Pericardium fibroblast (primary cell): ENCODE measurements around the gene GPR17. TPM values are rescaled to one million over a fixed set of nuclear protein-coding genes. Genes with fewer than 3 reads are reported as not detected.

Source experiments
- total RNA-seq: library from RNA; depleted of rRNA; stranded (reverse); fragments of >200 nt; gene quantifications from 2 replicates; pipeline ENCODE4 v1.2.3, GENCODE V29; 2015

The GPR17 gene
- not detected in 2 replicates for total RNA-seq

GRCh38 chr2:127645395-127646291 lies at the start of gene GPR17:
GPR17 (plus strand) TSS chr2:127646153; CDS start chr2:127650736, 4,583 bp downstream.

GRCh38 chr2:127675331-127676261 lies 29.6 kb downstream of the GPR17 start, which contains the start of gene LIMS2:
LIMS2 (minus strand) TSS chr2:127675530; CDS start chr2:127675024, 506 bp downstream.

GRCh38 chr2:127701193-127701650 lies 55.3 kb downstream of the GPR17 start, which contains the start of gene SFT2D3:
SFT2D3 (plus strand) TSS chr2:127701497; CDS start chr2:127701529, 32 bp downstream.

Other genes starting within 250 kb of the GPR17 start
- gene PROC, start 227.7 kb upstream of the GPR17 start, total RNA-seq: 0.35 TPM in 1 of 2 replicates, not detected in the other
- 32.0 and 39.6 TPM in 2 replicates for gene IWS1, start 119.7 kb upstream of the GPR17 start, total RNA-seq
- gene MYO7B, start 110.5 kb upstream of the GPR17 start, total RNA-seq: not detected in 2 replicates
- gene LIMS2, start 29.4 kb downstream of the GPR17 start, total RNA-seq: 7.9 and 55.2 TPM in 2 replicates
- 6.0 and 7.8 TPM in 2 replicates for gene SFT2D3, start 55.3 kb downstream of the GPR17 start, total RNA-seq
- gene WDR33, start 165.0 kb downstream of the GPR17 start, total RNA-seq: 18.2 and 21.1 TPM in 2 replicates
- 9.0 and 9.5 TPM in 2 replicates for gene POLR2D, start 212.0 kb downstream of the GPR17 start, total RNA-seq
- 11.8 and 13.8 TPM in 2 replicates for gene AMMECR1L, start 239.8 kb downstream of the GPR17 start, total RNA-seq